PC-9 (cell line): ENCODE data around the gene ACBD4. TPM values are rescaled to one million over a fixed set of nuclear protein-coding genes. Genes with fewer than 3 reads are reported as not detected.

Experiments used
- BruUV-seq: library from RNA; stranded (reverse); fragments of 400-500 nt; replicated peaks from 2 replicates; lab custom pipeline; 2021; lab: Mats Ljungman, UMichigan
- CTCF ChIA-PET: fragments of 300-600 bp; sonication (Branson Sonifier 250); formaldehyde crosslinking; loops from one replicate; lab custom pipeline; 2022; ENCODE audit warnings: antibody characterized with exemption; lab: Charles Lee
- POLR2A ChIA-PET: fragments of 300-600 bp; sonication (Branson Sonifier 250); formaldehyde crosslinking; loops from one replicate; lab custom pipeline; 2022; ENCODE audit warnings: antibody characterized with exemption; ENCODE audit not compliant: unreplicated experiment; lab: Charles Lee
- DNase-seq, 2 experiments: peaks; one replicate each; pipeline versions ENCODE4 v3.0.0 to v3.0.0-alpha.2; 2015 to 2022; ENCODE audit warnings: mixed read lengths in 1 of 2
- H2AFZ ChIP-seq: fragments of 200-600 bp; sonication (generic); 2 replicates; pipeline ENCODE4 v1.8.1; 2017; ENCODE audit warnings: antibody characterized with exemption
- H3F3A ChIP-seq: fragments of 200-600 bp; sonication (generic); 2 replicates; pipeline ENCODE4 v1.8.1; 2017; ENCODE audit warnings: antibody characterized with exemption, mild to moderate bottlenecking, low read depth; ENCODE audit not compliant: insufficient read depth
- H3K27ac ChIP-seq: fragments of 200-600 bp; sonication (generic); 2 replicates; pipeline ENCODE4 v1.6.1; 2016; ENCODE audit warnings: mixed run types
- H3K27me3 ChIP-seq: fragments of 200-600 bp; sonication (generic); 2 replicates; pipeline ENCODE4 v1.6.1; 2016; ENCODE audit warnings: low read depth, mixed run types; ENCODE audit not compliant: insufficient read depth
- H3K36me3 ChIP-seq: fragments of 200-600 bp; sonication (generic); 2 replicates; pipeline ENCODE4 v1.6.1; 2016; ENCODE audit warnings: low read depth, mixed run types
- H3K4me1 ChIP-seq: fragments of 200-600 bp; sonication (generic); replicated peaks from 2 replicates; pipeline ENCODE4 v1.6.1; 2016; ENCODE audit warnings: mixed run types; ENCODE audit not compliant: insufficient read depth
- H3K4me2 ChIP-seq: fragments of 200-600 bp; sonication (generic); 2 replicates; pipeline ENCODE4 v1.6.1; 2017; ENCODE audit warnings: mixed run types
- H3K4me3 ChIP-seq: fragments of 200-600 bp; sonication (generic); 2 replicates; pipeline ENCODE4 v1.6.1; 2016; ENCODE audit warnings: mixed run types
- H3K79me2 ChIP-seq: fragments of 200-600 bp; sonication (generic); 2 replicates; pipeline ENCODE4 v1.6.1; 2017; ENCODE audit warnings: low read depth, mixed run types
- H3K9me2 ChIP-seq: fragments of 200-600 bp; sonication (generic); 2 replicates; pipeline ENCODE4 v1.8.1; 2017; ENCODE audit warnings: mild to moderate bottlenecking; ENCODE audit not compliant: insufficient read depth
- H3K9me3 ChIP-seq: fragments of 200-600 bp; sonication (generic); 2 replicates; pipeline ENCODE4 v1.8.1; 2016; ENCODE audit warnings: low read depth; ENCODE audit not compliant: insufficient read depth
- H4K20me1 ChIP-seq: fragments of 200-600 bp; sonication (generic); 2 replicates; pipeline ENCODE4 v1.8.1; 2017; ENCODE audit not compliant: insufficient read depth
- CTCF ChIP-seq: fragments of 200-600 bp; sonication (generic); conservative IDR thresholded peaks from 2 replicates; pipeline ENCODE4 v1.6.1; 2017; ENCODE audit warnings: mixed run types, antibody characterized with exemption, mild to moderate bottlenecking, moderate library complexity
- EZH2 ChIP-seq: fragments of 200-600 bp; sonication (generic); IDR thresholded peaks from 2 replicates; pipeline ENCODE4 v1.8.0; 2017; ENCODE audit warnings: antibody characterized with exemption, low read depth
- intact Hi-C: fragments of 100-400 bp; cut with micrococcal nuclease; formaldehyde crosslinking; loops from one replicate; pipeline ENCODE4 v1.10.0; 2022; ENCODE audit not compliant: unreplicated experiment
- total RNA-seq: library from RNA; stranded (reverse); gene quantifications from 2 replicates; pipeline ENCODE4 v1.2.3, GENCODE V29; 2021

Gene ACBD4
- total RNA-seq, 1 experiment from 2014 or later: 14.6 TPM

DNA sequence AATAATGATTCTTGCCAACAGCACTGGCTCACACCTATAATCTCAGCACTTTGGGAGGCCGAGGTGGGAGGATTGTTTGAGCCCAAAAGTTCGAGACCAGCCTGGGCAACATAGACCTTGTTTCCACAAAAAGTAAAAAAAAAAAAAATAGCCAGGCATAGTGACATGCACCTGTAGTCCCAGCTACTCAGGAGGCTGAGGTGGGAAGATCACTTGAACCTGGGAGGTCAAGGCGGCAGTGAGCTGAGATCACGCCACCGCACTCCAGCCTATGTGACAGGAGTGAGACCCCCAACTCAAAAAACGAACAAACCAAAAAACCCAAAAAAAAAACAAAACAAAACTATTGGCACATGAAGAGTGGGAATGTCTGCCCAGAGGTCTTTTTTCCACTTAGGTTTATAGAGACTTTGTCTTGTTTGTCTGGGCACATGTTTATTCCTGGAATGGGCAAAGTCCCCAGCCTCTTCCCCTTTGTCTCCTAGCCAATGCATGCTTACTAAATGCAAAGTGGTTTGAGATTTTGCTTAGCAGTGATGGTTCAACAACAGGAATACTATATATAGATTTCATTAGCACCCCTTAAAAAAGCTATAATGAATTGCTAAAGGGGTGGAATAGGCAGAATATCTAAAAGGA is 48.5 kb upstream of the ACBD4 start:
- Histone ChIP-seq H3K4me1 (no peaks in the 10 kb centered on the region), H3K4me3 (no peak overlapping the region), H3K9me3 (no peaks in the 10 kb centered on the region), H3K27me3 (no peaks in the 10 kb centered on the region), H3K9me2 (no peaks in the 10 kb centered on the region), H3K27ac (no peak overlapping the region), H4K20me1 (0 out of 2 replicates have a peak, but pooled peaks cover 7% of the 10 kb centered on the region), H3K36me3 (peaks cover 27% of the 10 kb centered on the region), H3K4me2 (no peak overlapping the region), H3K79me2 (no peaks in the 10 kb centered on the region), H2AFZ (no peak overlapping the region), H3F3A (peaks cover 17% of the 10 kb centered on the region)
- no peak for TF ChIP-seq EZH2
- no peak for TF ChIP-seq CTCF
- no TSS peak for BruUV-seq
- no peak for DNase-seq
- ChIA-PET POLR2A (no interaction called here), CTCF (interaction anchor here (0.6 kb wide), 1 partner anchor 23 kb away, joined by 3 read pairs; no protein-coding TSS in a partner anchor)
- intact Hi-C loops: no loop called here

- no peak overlapping the region for H2AFZ ChIP-seq
- CTCF ChIA-PET: interaction anchor here (0.6 kb wide), 1 partner anchor 24 kb away, joined by 3 read pairs; no protein-coding TSS in a partner anchor
- intact Hi-C loops: no loop called here
- no TSS peak for BruUV-seq
- TF ChIP-seq CTCF (no peak), EZH2 (no peak)
- H3K4me2 ChIP-seq: no peak overlapping the region
- POLR2A ChIA-PET: interaction anchor here (0.5 kb wide), 1 partner anchor 97 kb away, joined by 3 read pairs; no protein-coding TSS in a partner anchor
- peaks cover 23% of the 10 kb centered on the region for H3F3A ChIP-seq
- H3K27me3 ChIP-seq: no peaks in the 10 kb centered on the region
- H3K9me3 ChIP-seq: no peaks in the 10 kb centered on the region
- H3K4me3 ChIP-seq: no peak overlapping the region
- DNase-seq: no peak
- H3K36me3 ChIP-seq: peaks cover 22% of the 10 kb centered on the region
- peaks cover 6% of the 10 kb centered on the region for H3K4me1 ChIP-seq
- H4K20me1 ChIP-seq: 0 out of 2 replicates have a peak, but pooled peaks cover 7% of the 10 kb centered on the region
- no peaks in the 10 kb centered on the region for H3K79me2 ChIP-seq
- no peaks in the 10 kb centered on the region for H3K9me2 ChIP-seq
- no peak overlapping the region for H3K27ac ChIP-seq
Observed at GRCh38 chr17:45087504-45087975, 47.9 kb upstream of the ACBD4 start.

- CTCF ChIA-PET: no interaction called here
- H3K27me3 ChIP-seq: no peaks in the 10 kb centered on the region
- no peak overlapping the region for H3K4me3 ChIP-seq
- intact Hi-C loops: no loop called here
- BruUV-seq: no TSS peak
- DNase-seq: no peak
- peaks cover 10% of the 10 kb centered on the region for H3K4me1 ChIP-seq
- H3F3A ChIP-seq: peaks cover 27% of the 10 kb centered on the region
- no peak overlapping the region for H3K27ac ChIP-seq
- no peak for TF ChIP-seq CTCF
- no peak for TF ChIP-seq EZH2
- POLR2A ChIA-PET: interaction anchor here (0.5 kb wide), 1 partner anchor 97 kb away, joined by 3 read pairs; no protein-coding TSS in a partner anchor
- peaks cover 20% of the 10 kb centered on the region for H3K36me3 ChIP-seq
- no peaks in the 10 kb centered on the region for H3K79me2 ChIP-seq
- H4K20me1 ChIP-seq: 0 out of 2 replicates have a peak, but pooled peaks cover 7% of the 10 kb centered on the region
- no peak overlapping the region for H3K4me2 ChIP-seq
- H3K9me2 ChIP-seq: no peaks in the 10 kb centered on the region
- H3K9me3 ChIP-seq: no peaks in the 10 kb centered on the region
- no peak overlapping the region for H2AFZ ChIP-seq
Observed at GRCh38 chr17:45087978-45088377, 47.5 kb upstream of the ACBD4 start.
